Measurements from ENCODE around the gene ZNF425. TPM values are rescaled to one million over a fixed set of nuclear protein-coding genes. Genes with fewer than 3 reads are reported as not detected.
"Not testable (repeated sequence)": the region's sequence is repeated elsewhere in the genome, so short reads cannot be mapped to it uniquely, and the experiment has no call there.

Gene ZNF425
- total RNA-seq, 1 experiment from 2014 or later, result 5.2 TPM

GRCh38 chr7:149067869-149068268 lies 58.3 kb downstream of the ZNF425 start:
- POLR2A ChIA-PET (ENCODE audit: unreplicated experiment), result no interaction called here
- no peaks in the 10 kb centered on the region for H3K9me3 ChIP-seq (ENCODE audit: insufficient read depth, low read depth)
- no peak overlapping the region for H3K4me3 ChIP-seq
- peaks cover 6% of the 10 kb centered on the region; the same call in 1 of the 2 replicates for H3K36me3 ChIP-seq (ENCODE audit: low read depth)
- no peaks in the 10 kb centered on the region for H3K27me3 ChIP-seq (ENCODE audit: insufficient read depth, low read depth)
- peaks cover 3% of the 10 kb centered on the region; the same call in 1 of the 2 replicates for H3K79me2 ChIP-seq (ENCODE audit: low read depth)
- peaks cover 24% of the 10 kb centered on the region for H3F3A ChIP-seq (ENCODE audit: insufficient read depth, low read depth)
- H3K4me2 ChIP-seq, result no peak overlapping the region
- H4K20me1 ChIP-seq (ENCODE audit: insufficient read depth), result no peaks in the 10 kb centered on the region
- intact Hi-C loops (cut with micrococcal nuclease; ENCODE audit: unreplicated experiment), result loop anchor here (5.0 kb wide), 3 partner anchors 61 to 81 kb away; partner anchors contain the start of gene ZNF398
- no TSS peak for BruUV-seq (replicated peaks)
- H2AFZ ChIP-seq, result no peak overlapping the region
- no peaks in the 10 kb centered on the region for H3K9me2 ChIP-seq (ENCODE audit: insufficient read depth)
- TF ChIP-seq EZH2 (IDR thresholded peaks at IDR 0.05; ENCODE audit: low read depth) (no peak), CTCF (conservative IDR thresholded peaks at IDR 0.05) (peak; percentile 47; the same call in 1 of the 2 replicates)
- no peak for DNase-seq
- no peak overlapping the region for H3K27ac ChIP-seq
- H3K4me1 ChIP-seq (replicated peaks; ENCODE audit: insufficient read depth), result peaks cover 4% of the 10 kb centered on the region; the same call in 1 of the 2 replicates
- CTCF ChIA-PET, result no interaction called here

- no peak overlapping the region for H3K4me2 ChIP-seq
- H3K79me2 ChIP-seq (ENCODE audit: low read depth), result peaks cover 3% of the 10 kb centered on the region; the same call in 1 of the 2 replicates
- no peaks in the 10 kb centered on the region for H3K27me3 ChIP-seq (ENCODE audit: insufficient read depth, low read depth)
- H3F3A ChIP-seq (ENCODE audit: insufficient read depth, low read depth), result peaks cover 29% of the 10 kb centered on the region
- TF ChIP-seq CTCF (conservative IDR thresholded peaks at IDR 0.05) (no peak), EZH2 (IDR thresholded peaks at IDR 0.05; ENCODE audit: low read depth) (no peak)
- H3K9me2 ChIP-seq (ENCODE audit: insufficient read depth), result no peaks in the 10 kb centered on the region
- H4K20me1 ChIP-seq (ENCODE audit: insufficient read depth), result no peaks in the 10 kb centered on the region
- no peak for DNase-seq
- intact Hi-C loops (cut with micrococcal nuclease; ENCODE audit: unreplicated experiment), result no loop called here
- ChIA-PET POLR2A (ENCODE audit: unreplicated experiment) (no interaction called here), CTCF (no interaction called here)
- no peaks in the 10 kb centered on the region for H3K36me3 ChIP-seq (ENCODE audit: low read depth)
- H3K4me3 ChIP-seq, result no peak overlapping the region
- peaks cover 4% of the 10 kb centered on the region; the same call in 1 of the 2 replicates for H3K4me1 ChIP-seq (replicated peaks; ENCODE audit: insufficient read depth)
- H3K27ac ChIP-seq, result no peak overlapping the region
- no peaks in the 10 kb centered on the region for H3K9me3 ChIP-seq (ENCODE audit: insufficient read depth, low read depth)
- no TSS peak for BruUV-seq (replicated peaks)
- no peak overlapping the region for H2AFZ ChIP-seq
These were observed 62.6 kb downstream of the ZNF425 start for GRCh38 chr7:149063476-149063875.

GRCh38 chr7:149062217-149062899 lies 63.8 kb downstream of the ZNF425 start:
- H3K79me2 ChIP-seq (ENCODE audit: low read depth); H3K9me3 ChIP-seq (ENCODE audit: insufficient read depth, low read depth); intact Hi-C loops (cut with micrococcal nuclease; ENCODE audit: unreplicated experiment); POLR2A ChIA-PET (ENCODE audit: unreplicated experiment); H3K36me3 ChIP-seq (ENCODE audit: low read depth); H3K27ac ChIP-seq; H3K9me2 ChIP-seq (ENCODE audit: insufficient read depth); H4K20me1 ChIP-seq (ENCODE audit: insufficient read depth); DNase-seq; H3K27me3 ChIP-seq (ENCODE audit: insufficient read depth, low read depth); H3K4me1 ChIP-seq (replicated peaks; ENCODE audit: insufficient read depth); H3K4me2 ChIP-seq; H2AFZ ChIP-seq; BruUV-seq (replicated peaks); H3K4me3 ChIP-seq: not testable (repeated sequence)
- CTCF ChIA-PET, result interaction anchor here (0.6 kb wide), 1 partner anchor 475 kb away, joined by 5 read pairs; no protein-coding TSS in a partner anchor
- H3F3A ChIP-seq (ENCODE audit: insufficient read depth, low read depth), result peaks cover 26% of the 10 kb centered on the region
